Liver (tissue), 9 donors: ENCODE data around the gene LRRC27. TPM values are rescaled to one million over a fixed set of nuclear protein-coding genes. Genes with fewer than 3 reads are reported as not detected.

ENCODE experiments used
- DNase-seq: peaks from one replicate; pipeline ENCODE4 v3.0.0-alpha.2; 2017; ENCODE audit warnings: low spot score
- H3K27ac ChIP-seq, 2 donors: one replicate each; pipeline ENCODE4 v1.7.0; 2013; ENCODE audit warnings: inconsistent platforms in 2 of 2, low read length in 2 of 2, control low read depth in 1 of 2, low read depth in 1 of 2, mild to moderate bottlenecking in 1 of 2
- H3K27me3 ChIP-seq, 4 donors: one replicate each; pipeline versions ENCODE4 v1.6.1 to v1.7.0; 2013; ENCODE audit warnings: low read length in 3 of 4, inconsistent platforms in 1 of 4, mild to moderate bottlenecking in 1 of 4, moderate library complexity in 1 of 4; ENCODE audit not compliant: control insufficient read depth in 4 of 4, insufficient read depth in 4 of 4
- H3K36me3 ChIP-seq, 4 donors: one replicate each; pipeline versions ENCODE4 v1.6.1 to v1.7.0; 2013; ENCODE audit warnings: low read length in 3 of 4, mild to moderate bottlenecking in 3 of 4, low read depth in 1 of 4, moderate library complexity in 1 of 4; ENCODE audit not compliant: control insufficient read depth in 4 of 4, insufficient read depth in 3 of 4
- H3K4me1 ChIP-seq, 4 donors: one replicate each; pipeline versions ENCODE4 v1.6.1 to v1.7.0; 2013; ENCODE audit warnings: low read length in 3 of 4, mild to moderate bottlenecking in 3 of 4, moderate library complexity in 1 of 4; ENCODE audit not compliant: control insufficient read depth in 4 of 4, insufficient read depth in 4 of 4
- H3K4me3 ChIP-seq, 3 donors: one replicate each; pipeline versions ENCODE4 v1.6.1 to v1.7.0; 2013; ENCODE audit warnings: low read length in 3 of 3, control low read depth in 1 of 3, low read depth in 1 of 3, mild to moderate bottlenecking in 1 of 3
- H3K9ac ChIP-seq, 2 donors: one replicate each; pipeline ENCODE4 v1.7.0; 2013; ENCODE audit warnings: low read length in 2 of 2, mild to moderate bottlenecking in 2 of 2, moderate library complexity in 2 of 2, control low read depth in 1 of 2, low read depth in 1 of 2
- H3K9me3 ChIP-seq, 4 donors: one replicate each; pipeline versions ENCODE4 v1.6.1 to v1.7.0; 2013; ENCODE audit warnings: low read length in 3 of 4; ENCODE audit not compliant: control insufficient read depth in 4 of 4
- ATF3 ChIP-seq: IDR thresholded peaks from 2 replicates; pipeline ENCODE4 v1.6.1; 2016; ENCODE audit warnings: antibody characterized with exemption
- CTCF ChIP-seq: fragments of 150-350 bp; IDR thresholded peaks from 2 replicates; pipeline ENCODE4 v1.5.1; 2017; ENCODE audit warnings: improper control_type of control experiment, low read depth, low read length; ENCODE audit not compliant: missing input control
- FOXA1 ChIP-seq: IDR thresholded peaks from 2 replicates; pipeline ENCODE4 v1.6.1; 2016; ENCODE audit warnings: antibody characterized with exemption
- FOXA2 ChIP-seq: IDR thresholded peaks from 2 replicates; pipeline ENCODE4 v1.6.1; 2016; ENCODE audit warnings: antibody characterized with exemption
- GABPA ChIP-seq, 2 donors: IDR thresholded peaks in 1 of 2; conservative IDR thresholded peaks in 1 of 2; 2 replicates each; pipeline ENCODE4 v1.6.1; 2016; ENCODE audit warnings: antibody characterized with exemption in 2 of 2, mild to moderate bottlenecking in 1 of 2, moderate library complexity in 1 of 2
- HNF4A ChIP-seq, 2 donors: conservative IDR thresholded peaks; 2 replicates each; pipeline ENCODE4 v1.6.1; 2016; ENCODE audit warnings: antibody characterized with exemption in 2 of 2, mild to moderate bottlenecking in 2 of 2
- HNF4G ChIP-seq: IDR thresholded peaks from 2 replicates; pipeline ENCODE4 v1.6.1; 2016; ENCODE audit warnings: antibody characterized with exemption
- JUND ChIP-seq, 2 donors: IDR thresholded peaks; 2 replicates each; pipeline ENCODE4 v1.6.1; 2016; ENCODE audit warnings: antibody characterized with exemption in 2 of 2
- MAX ChIP-seq: IDR thresholded peaks from 2 replicates; pipeline ENCODE4 v1.6.1; 2016; ENCODE audit warnings: antibody characterized with exemption
- NR2F2 ChIP-seq: IDR thresholded peaks from 2 replicates; pipeline ENCODE4 v1.6.1; 2016; ENCODE audit warnings: antibody characterized with exemption
- REST ChIP-seq: IDR thresholded peaks from 2 replicates; pipeline ENCODE4 v1.6.1; 2016; ENCODE audit warnings: antibody characterized with exemption, mild to moderate bottlenecking
- SP1 ChIP-seq: IDR thresholded peaks from 2 replicates; pipeline ENCODE4 v1.6.1; 2018; ENCODE audit warnings: antibody characterized with exemption, mild to moderate bottlenecking
- TAF1 ChIP-seq: conservative IDR thresholded peaks from 2 replicates; pipeline ENCODE4 v1.6.1; 2016; ENCODE audit warnings: antibody characterized with exemption, mild to moderate bottlenecking
- YY1 ChIP-seq: IDR thresholded peaks from 2 replicates; pipeline ENCODE4 v1.6.1; 2016; ENCODE audit warnings: antibody characterized with exemption, mild to moderate bottlenecking
- ZBTB33 ChIP-seq: IDR thresholded peaks from 2 replicates; pipeline ENCODE4 v1.6.1; 2016; ENCODE audit warnings: antibody characterized with exemption
- WGBS: extraction: QIAGEN DNeasy Blood & Tissue Kit; methylation state at CpG from one replicate; pipeline ENCODE4 v1.1.7; 2013; 5-methylcytosine and 5-hydroxymethylcytosine counted together
- polyA plus RNA-seq, 2 donors: library from polyadenylated mRNA; stranded (reverse) in 1 of 2; unstranded in 1 of 2; fragments of 200-250 nt in 1 of 2; fragments of >200 nt in 1 of 2; fragmentation: Nextera tagmentation in 1 of 2; extraction: Ambion mirVana in 1 of 2; gene quantifications; one replicate each; pipeline versions ENCODE4 v1.2.1 to v1.2.3, GENCODE V29; 2013 to 2015
- total RNA-seq, 2 donors: library from RNA; depleted of rRNA; stranded (reverse); fragments of >200 nt; gene quantifications; one replicate each; pipeline ENCODE4 v1.2.3, GENCODE V29; 2014
- donor health status: healthy.
- donor health status: healthy.
- donor health status: healthy.
- donor health status: healthy.
- donor health status: healthy.

LRRC27 gene
- total and polyA plus RNA-seq, 4 donors: 1.8 to 2.8 (median 2.6) TPM

GRCh38 chr10:132303361-132304115 lies 28.5 kb upstream of the LRRC27 start:
- 88% methylated on average over 21 of the region's 21 CpGs for WGBS
- H3K4me1 ChIP-seq: peaks cover 6 to 14% (median 9%) of the 10 kb centered on the region in 4 donors
- H3K9me3 ChIP-seq: no peaks in the 10 kb centered on the region
- no peak overlapping the region for H3K4me3 ChIP-seq
- H3K27ac ChIP-seq: no peak overlapping the region
- H3K9ac ChIP-seq: no peak overlapping the region
- no peaks in the 10 kb centered on the region for H3K27me3 ChIP-seq
- H3K36me3 ChIP-seq: no peaks in the 10 kb centered on the region
- no peak for DNase-seq
- no peak for TF ChIP-seq SP1
- TF ChIP-seq JUND (IDR thresholded peaks at IDR 0.05): no peak
- TF ChIP-seq REST: no peak
- no peak for TF ChIP-seq ATF3
- no peak for TF ChIP-seq FOXA1
- TF ChIP-seq ZBTB33: no peak
- TF ChIP-seq TAF1: no peak
- no peak for TF ChIP-seq YY1
- TF ChIP-seq FOXA2: no peak
- TF ChIP-seq MAX: no peak
- no peak for TF ChIP-seq NR2F2

GRCh38 chr10:132304756-132305509 lies 27.1 kb upstream of the LRRC27 start:
- Histone ChIP-seq H3K9ac (no peak overlapping the region), H3K27ac (no peak overlapping the region), H3K4me1 (peaks cover 6 to 18% (median 10%) of the 10 kb centered on the region in 4 donors), H3K9me3 (no peaks in the 10 kb centered on the region), H3K27me3 (no peaks in the 10 kb centered on the region), H3K4me3 (no peak overlapping the region), H3K36me3 (no peaks in the 10 kb centered on the region)
- WGBS: 90% methylated on average over 21 of the region's 21 CpGs
- no peak for DNase-seq
- no peak for TF ChIP-seq FOXA1
- TF ChIP-seq HNF4A (conservative IDR thresholded peaks at IDR 0.05): no peak
- TF ChIP-seq NR2F2: no peak
- TF ChIP-seq GABPA (IDR thresholded peaks at IDR 0.05 in 1 of 2, conservative IDR thresholded peaks at IDR 0.05 in 1 of 2): no peak
- TF ChIP-seq YY1: no peak
- no peak for TF ChIP-seq ZBTB33
- no peak for TF ChIP-seq HNF4G
- TF ChIP-seq JUND (IDR thresholded peaks at IDR 0.05): no peak
- TF ChIP-seq REST: no peak
- TF ChIP-seq CTCF: no peak
- TF ChIP-seq FOXA2: no peak
- no peak for TF ChIP-seq TAF1
